Lower leg skin (tissue), 3 donors: ENCODE data around the gene TTC39C.

Source experiments
- POLR2A ChIP-seq, 2 donors: fragments of 450-650 bp; IDR thresholded peaks; one replicate each; pipeline ENCODE4 v1.6.1; 2016 to 2017; ENCODE audit warnings: antibody characterized with exemption in 2 of 2, mild to moderate bottlenecking in 1 of 2, moderate library complexity in 1 of 2
- TF ChIP-seq, protein P1 (sequence below), 3 donors: fragments of 450-650 bp; IDR thresholded peaks; one replicate each; pipeline ENCODE4 v1.5.1; 2016; ENCODE audit warnings: antibody characterized with exemption in 3 of 3, mild to moderate bottlenecking in 3 of 3, moderate library complexity in 2 of 3

GRCh38 chr18:24075767-24076597 lies 61.4 kb downstream of the TTC39C start:
- TF ChIP-seq POLR2A (IDR thresholded peaks at IDR 0.05) = no peak
- TF ChIP-seq, protein P1, sequence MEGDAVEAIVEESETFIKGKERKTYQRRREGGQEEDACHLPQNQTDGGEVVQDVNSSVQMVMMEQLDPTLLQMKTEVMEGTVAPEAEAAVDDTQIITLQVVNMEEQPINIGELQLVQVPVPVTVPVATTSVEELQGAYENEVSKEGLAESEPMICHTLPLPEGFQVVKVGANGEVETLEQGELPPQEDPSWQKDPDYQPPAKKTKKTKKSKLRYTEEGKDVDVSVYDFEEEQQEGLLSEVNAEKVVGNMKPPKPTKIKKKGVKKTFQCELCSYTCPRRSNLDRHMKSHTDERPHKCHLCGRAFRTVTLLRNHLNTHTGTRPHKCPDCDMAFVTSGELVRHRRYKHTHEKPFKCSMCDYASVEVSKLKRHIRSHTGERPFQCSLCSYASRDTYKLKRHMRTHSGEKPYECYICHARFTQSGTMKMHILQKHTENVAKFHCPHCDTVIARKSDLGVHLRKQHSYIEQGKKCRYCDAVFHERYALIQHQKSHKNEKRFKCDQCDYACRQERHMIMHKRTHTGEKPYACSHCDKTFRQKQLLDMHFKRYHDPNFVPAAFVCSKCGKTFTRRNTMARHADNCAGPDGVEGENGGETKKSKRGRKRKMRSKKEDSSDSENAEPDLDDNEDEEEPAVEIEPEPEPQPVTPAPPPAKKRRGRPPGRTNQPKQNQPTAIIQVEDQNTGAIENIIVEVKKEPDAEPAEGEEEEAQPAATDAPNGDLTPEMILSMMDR (IDR thresholded peaks at IDR 0.05) = peak in 1 of 3 donors; percentile 60
